Measurements from ENCODE around the gene RAB3B.
"Not testable (repeated sequence)": the region's sequence is repeated elsewhere in the genome, so short reads cannot be mapped to it uniquely, and the experiment has no call there.

RAB3B gene

DNA sequence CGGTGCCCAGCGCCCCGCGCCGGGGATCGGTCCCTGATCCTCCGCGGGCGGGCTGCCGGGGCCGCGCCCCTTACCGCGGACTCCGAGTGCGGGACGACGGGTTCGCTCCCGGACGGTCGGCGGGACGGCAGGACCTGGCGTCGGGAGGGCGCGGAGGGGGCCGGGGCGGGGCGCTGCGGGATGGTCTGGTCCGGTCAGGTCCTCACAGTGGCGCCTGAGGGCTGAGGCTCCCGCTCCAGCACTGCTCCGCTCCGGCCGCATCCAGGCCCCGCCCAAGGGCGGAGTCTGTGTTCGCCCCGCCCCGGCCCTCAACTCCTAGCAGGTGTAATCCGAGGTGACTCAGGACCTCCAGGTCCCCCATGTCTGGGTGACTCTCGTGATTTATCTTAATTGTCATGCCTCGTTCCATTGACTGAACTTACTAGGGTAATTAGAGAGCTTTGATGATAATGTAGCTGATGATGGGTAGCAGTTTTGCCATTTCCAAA is at the start of gene RAB3B:
RAB3B (minus strand) TSS at position 223 of the 488 bp plus-strand sequence. CDS start 13,583 bp downstream, outside the sequence.
- Histone ChIP-seq H3K9me3 (no peaks in the 10 kb centered on the region), H3K4me3 (peak within 1 kb of the TSS; percentile 50), H3K4me1 (no peaks in the 10 kb centered on the region; the same call in 1 of the 2 replicates), H3K36me3 (replicated peaks) (peaks cover 4% of the 10 kb centered on the region; the same call in 1 of the 2 replicates), H3K27me3 (ENCODE audit: low read depth) (no peaks in the 10 kb centered on the region)
- DNase-seq (ENCODE audit: low spot score in 2 of 2) = peak; percentile 64 to 94
- in situ Hi-C loops (cut with MboI; ENCODE audit: low sequenced_read_pairs) = no loop called here

GRCh38 chr1:52037909-52038308 is 47.4 kb upstream of the RAB3B start:
- no peak overlapping the region for H3K4me3 ChIP-seq
- no peaks in the 10 kb centered on the region for H3K9me3 ChIP-seq
- in situ Hi-C loops (cut with MboI; ENCODE audit: low sequenced_read_pairs) = no loop called here
- H3K36me3 ChIP-seq (replicated peaks) = peaks cover 21% of the 10 kb centered on the region
- DNase-seq (ENCODE audit: low spot score in 2 of 2) = no peak
- H3K27me3 ChIP-seq (ENCODE audit: low read depth) = no peaks in the 10 kb centered on the region
- peaks cover 7% of the 10 kb centered on the region for H3K4me1 ChIP-seq

DNA sequence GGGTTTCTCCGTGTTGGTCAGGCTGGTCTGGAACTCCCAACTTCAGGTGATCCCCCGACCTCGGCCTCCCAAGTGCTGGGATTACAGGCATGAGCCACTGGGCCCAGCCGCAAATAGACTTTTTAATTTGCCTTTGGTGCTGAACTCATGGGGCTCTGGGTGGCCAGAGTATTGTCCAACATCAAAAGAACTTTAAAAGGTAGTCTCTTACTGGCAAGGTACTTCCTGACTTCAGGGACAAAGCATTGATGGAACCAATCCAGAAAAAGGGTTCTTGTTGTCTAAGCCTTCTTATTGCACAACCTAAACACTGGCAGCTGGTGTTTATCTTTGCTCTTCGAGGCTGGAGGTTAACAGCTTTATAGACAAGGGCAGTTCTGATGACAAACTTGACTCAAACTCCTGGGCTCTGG is 46.9 kb upstream of the RAB3B start:
- H3K36me3 ChIP-seq (replicated peaks) = peaks cover 24% of the 10 kb centered on the region
- H3K27me3 ChIP-seq (ENCODE audit: low read depth) = no peaks in the 10 kb centered on the region
- in situ Hi-C loops (cut with MboI; ENCODE audit: low sequenced_read_pairs) = no loop called here
- no peak overlapping the region for H3K4me3 ChIP-seq
- DNase-seq (ENCODE audit: low spot score in 2 of 2) = no peak
- peaks cover 7% of the 10 kb centered on the region for H3K4me1 ChIP-seq
- no peaks in the 10 kb centered on the region for H3K9me3 ChIP-seq

DNA sequence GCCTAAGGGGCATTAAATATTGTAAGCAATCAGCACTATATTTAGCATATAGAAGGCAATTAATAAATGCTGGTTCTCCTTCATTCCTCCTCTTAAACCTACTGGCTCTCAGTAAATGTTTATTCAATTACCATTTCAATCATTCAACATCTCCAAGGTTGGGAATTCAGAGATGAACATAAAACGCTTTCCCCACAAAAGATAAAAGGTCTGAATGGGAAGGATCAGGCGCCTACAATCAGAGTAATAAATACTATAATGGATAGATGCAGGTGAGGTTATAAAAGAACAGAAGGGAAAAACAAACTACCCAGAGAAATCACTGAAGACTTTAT is 43.5 kb upstream of the RAB3B start:
- DNase-seq (ENCODE audit: low spot score in 2 of 2) = no peak
- no peaks in the 10 kb centered on the region for H3K27me3 ChIP-seq (ENCODE audit: low read depth)
- peaks cover 20% of the 10 kb centered on the region for H3K4me1 ChIP-seq
- H3K4me3 ChIP-seq = peak overlapping the region; percentile 95
- in situ Hi-C loops (cut with MboI; ENCODE audit: low sequenced_read_pairs) = no loop called here
- peaks cover 19% of the 10 kb centered on the region for H3K36me3 ChIP-seq (replicated peaks)
- no peaks in the 10 kb centered on the region for H3K9me3 ChIP-seq

GRCh38 chr1:52033190-52034049 is 42.9 kb upstream of the RAB3B start, which contains the start of gene KTI12:
Gene KTI12 (minus strand): TSS chr1:52033810. CDS start chr1:52033761, 49 bp downstream.
- H3K27me3 ChIP-seq (ENCODE audit: low read depth) = no peaks in the 10 kb centered on the region
- in situ Hi-C loops (cut with MboI; ENCODE audit: low sequenced_read_pairs) = no loop called here
- H3K4me1 ChIP-seq = peaks cover 23% of the 10 kb centered on the region
- H3K36me3 ChIP-seq (replicated peaks) = peaks cover 18% of the 10 kb centered on the region
- peak; percentile 92 to 94 for DNase-seq (ENCODE audit: low spot score in 2 of 2)
- H3K9me3 ChIP-seq = no peaks in the 10 kb centered on the region
- peak within 1 kb of the TSS; percentile 95 for H3K4me3 ChIP-seq

- peaks cover 11% of the 10 kb centered on the region for H3K36me3 ChIP-seq (replicated peaks)
- H3K27me3 ChIP-seq (ENCODE audit: low read depth) = no peaks in the 10 kb centered on the region
- no peaks in the 10 kb centered on the region for H3K9me3 ChIP-seq
- in situ Hi-C loops (cut with MboI; ENCODE audit: low sequenced_read_pairs) = no loop called here
- peak; percentile 16 to 59 for DNase-seq (ENCODE audit: low spot score in 2 of 2)
- peaks cover 23% of the 10 kb centered on the region for H3K4me1 ChIP-seq
- H3K4me3 ChIP-seq = peak overlapping the region; percentile 95
Observed at GRCh38 chr1:52032785-52033131, 42.3 kb upstream of the RAB3B start.

DNA sequence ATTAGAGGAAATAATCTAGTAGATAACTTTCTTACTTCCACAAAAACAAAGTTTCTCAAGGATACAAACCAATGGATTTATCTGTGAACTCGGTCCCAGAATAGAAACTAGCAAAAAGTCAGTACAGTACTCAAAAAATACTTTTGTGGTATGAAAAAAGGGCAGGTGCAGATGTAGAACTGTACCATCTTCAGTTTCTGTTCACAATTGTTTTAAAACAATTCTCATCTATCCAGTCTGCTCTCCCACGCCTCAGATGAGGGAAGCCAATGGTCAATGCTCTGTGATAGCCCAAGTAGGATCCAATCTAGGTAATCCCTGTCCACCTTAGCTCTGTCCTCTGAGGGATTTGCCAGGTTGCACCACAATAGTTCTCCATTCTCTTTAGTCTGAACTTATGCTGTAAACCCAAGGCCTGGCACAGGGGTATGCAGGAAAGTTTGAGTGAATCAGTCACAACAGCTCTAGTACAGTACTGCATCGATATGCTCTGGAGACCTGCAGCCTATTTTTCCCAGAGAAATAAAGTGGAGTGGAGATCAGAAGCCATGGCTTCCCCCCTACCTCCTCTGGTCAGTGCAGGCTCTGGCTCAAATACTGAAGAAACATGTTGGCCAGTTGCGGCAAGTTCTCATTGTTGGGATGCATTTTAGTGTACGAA is 41.8 kb upstream of the RAB3B start:
- peak overlapping the region; percentile 95 for H3K4me3 ChIP-seq
- no peak for DNase-seq (ENCODE audit: low spot score in 2 of 2)
- H3K4me1 ChIP-seq = peaks cover 23% of the 10 kb centered on the region
- peaks cover 12% of the 10 kb centered on the region for H3K36me3 ChIP-seq (replicated peaks)
- no peaks in the 10 kb centered on the region for H3K27me3 ChIP-seq (ENCODE audit: low read depth)
- in situ Hi-C loops (cut with MboI; ENCODE audit: low sequenced_read_pairs) = no loop called here
- H3K9me3 ChIP-seq = no peaks in the 10 kb centered on the region

DNA sequence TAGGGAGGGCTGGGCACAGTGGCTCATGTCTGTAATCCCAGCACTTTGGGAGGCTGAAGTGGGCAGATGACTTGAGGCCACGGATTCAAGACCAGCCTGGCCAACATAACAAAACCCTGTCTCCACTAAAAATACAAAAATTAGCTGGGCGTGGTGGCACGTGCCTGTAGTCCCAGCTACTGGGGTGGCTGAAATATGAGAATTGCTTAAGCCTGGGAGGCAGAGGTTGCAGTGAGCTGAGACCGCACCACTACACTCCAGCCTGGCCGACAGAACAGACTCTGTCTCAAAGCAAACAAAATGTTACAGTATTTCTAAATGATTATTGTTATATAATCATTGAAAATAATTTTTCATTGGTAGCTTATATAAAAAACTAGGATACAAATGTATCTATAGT is 38.3 kb upstream of the RAB3B start:
- H3K4me3 ChIP-seq; H3K9me3 ChIP-seq; in situ Hi-C loops (cut with MboI; ENCODE audit: low sequenced_read_pairs); H3K27me3 ChIP-seq (ENCODE audit: low read depth): not testable (repeated sequence)
- peaks cover 19% of the 10 kb centered on the region for H3K4me1 ChIP-seq
- DNase-seq (ENCODE audit: low spot score in 2 of 2) = peak in 1 of 2 experiments; percentile 32
- peaks cover 19% of the 10 kb centered on the region for H3K36me3 ChIP-seq (replicated peaks)

GRCh38 chr1:52028328-52028727 is 37.8 kb upstream of the RAB3B start:
- Histone ChIP-seq H3K4me3 (no peak overlapping the region), H3K4me1 (peaks cover 18% of the 10 kb centered on the region), H3K27me3 (ENCODE audit: low read depth) (no peaks in the 10 kb centered on the region), H3K36me3 (replicated peaks) (peaks cover 20% of the 10 kb centered on the region), H3K9me3 (no peaks in the 10 kb centered on the region)
- DNase-seq (ENCODE audit: low spot score in 2 of 2) = no peak
- in situ Hi-C loops (cut with MboI; ENCODE audit: low sequenced_read_pairs) = no loop called here

GRCh38 chr1:52026278-52026677 is 35.8 kb upstream of the RAB3B start:
- Histone ChIP-seq H3K36me3 (replicated peaks) (peaks cover 19% of the 10 kb centered on the region), H3K9me3 (no peaks in the 10 kb centered on the region), H3K27me3 (ENCODE audit: low read depth) (no peaks in the 10 kb centered on the region), H3K4me3 (no peak overlapping the region), H3K4me1 (peaks cover 18% of the 10 kb centered on the region)
- in situ Hi-C loops (cut with MboI; ENCODE audit: low sequenced_read_pairs) = no loop called here
- DNase-seq (ENCODE audit: low spot score in 2 of 2) = no peak

DNA sequence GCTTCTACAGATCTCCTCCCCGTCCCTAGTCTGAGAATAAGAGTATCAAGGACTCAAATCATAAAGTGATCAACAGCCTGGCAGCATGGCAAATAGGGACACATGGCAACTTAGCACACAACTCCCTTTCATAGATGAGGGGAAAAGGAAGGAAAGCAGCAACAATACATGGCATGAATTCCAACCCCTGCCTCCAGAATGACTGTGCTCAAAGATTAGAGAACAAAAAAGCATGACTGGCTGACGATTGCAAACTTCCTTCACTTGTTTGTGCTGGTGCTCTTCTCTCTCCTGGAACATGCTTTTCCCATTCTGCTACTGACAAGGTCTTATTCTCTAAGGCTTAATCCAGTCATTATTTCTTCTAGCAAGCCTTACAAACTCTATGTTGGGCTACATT is 31.6 kb upstream of the RAB3B start:
- Histone ChIP-seq H3K27me3 (ENCODE audit: low read depth) (no peaks in the 10 kb centered on the region), H3K36me3 (replicated peaks) (peaks cover 31% of the 10 kb centered on the region), H3K9me3 (no peaks in the 10 kb centered on the region), H3K4me1 (no peaks in the 10 kb centered on the region), H3K4me3 (no peak overlapping the region)
- in situ Hi-C loops (cut with MboI; ENCODE audit: low sequenced_read_pairs) = no loop called here
- DNase-seq (ENCODE audit: low spot score in 2 of 2) = no peak

DNA sequence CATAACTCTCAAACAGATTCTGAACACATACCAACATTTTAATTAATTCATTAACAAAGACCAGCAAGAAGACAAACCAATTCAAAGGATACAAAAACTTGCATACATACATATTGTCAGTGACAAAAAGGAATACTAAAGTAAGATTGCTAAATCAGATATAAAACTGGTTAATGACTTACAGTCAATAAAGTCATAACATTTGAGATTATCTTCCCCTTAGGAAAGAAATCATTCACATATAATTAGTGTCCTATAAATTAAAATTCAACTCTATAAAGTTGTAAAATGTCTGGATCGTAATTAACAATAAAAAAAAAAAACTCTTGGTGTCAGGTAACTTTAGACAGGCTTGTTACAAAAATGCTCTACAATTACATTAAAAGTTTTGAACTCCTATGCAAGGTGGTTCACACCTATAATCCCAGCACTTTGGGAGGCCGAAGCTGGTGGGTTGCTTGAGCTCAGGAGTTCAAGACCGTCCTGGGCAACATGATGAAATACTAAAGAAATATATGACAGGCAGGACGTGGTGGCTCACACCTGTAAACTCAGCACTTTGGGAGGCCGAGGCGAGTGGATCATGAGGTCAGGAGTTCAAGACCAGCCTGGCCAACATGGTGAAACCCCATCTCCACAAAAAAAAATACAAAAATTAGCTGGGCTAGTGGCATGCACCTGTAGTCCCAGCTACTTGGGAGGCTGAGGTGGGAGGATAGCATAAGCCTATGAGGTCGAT is 17.7 kb upstream of the RAB3B start:
- peak; percentile 13 to 16 for DNase-seq (ENCODE audit: low spot score in 2 of 2)
- Histone ChIP-seq H3K27me3 (ENCODE audit: low read depth) (no peaks in the 10 kb centered on the region), H3K4me1 (peaks cover 37% of the 10 kb centered on the region), H3K9me3 (0 out of 2 replicates have a peak, but pooled peaks cover 2% of the 10 kb centered on the region), H3K4me3 (no peak overlapping the region), H3K36me3 (replicated peaks) (no peaks in the 10 kb centered on the region)
- in situ Hi-C loops (cut with MboI; ENCODE audit: low sequenced_read_pairs) = no loop called here

GRCh38 chr1:52007215-52008002 is 16.9 kb upstream of the RAB3B start:
- peak; percentile 77 to 91 for DNase-seq (ENCODE audit: low spot score in 2 of 2)

More at GRCh38 chr1:52007215-52008002, 16.9 kb upstream of the RAB3B start:
- H3K4me3 ChIP-seq = peak overlapping the region; percentile 15
- H3K27me3 ChIP-seq (ENCODE audit: low read depth) = no peaks in the 10 kb centered on the region
- in situ Hi-C loops (cut with MboI; ENCODE audit: low sequenced_read_pairs) = no loop called here
- H3K9me3 ChIP-seq = 0 out of 2 replicates have a peak, but pooled peaks cover 2% of the 10 kb centered on the region
- no peaks in the 10 kb centered on the region for H3K36me3 ChIP-seq (replicated peaks)
- peaks cover 37% of the 10 kb centered on the region for H3K4me1 ChIP-seq
